CD4-positive, alpha-beta T cell treated with Interferon alpha-2 for 1 hour (primary cell): Measurements from ENCODE around the gene CD38.

Experiments used
- DNase-seq, 2 donors: peaks; one replicate each; pipeline ENCODE4 v3.0.0-alpha.2; 2020 to 2022

The CD38 gene

DNA sequence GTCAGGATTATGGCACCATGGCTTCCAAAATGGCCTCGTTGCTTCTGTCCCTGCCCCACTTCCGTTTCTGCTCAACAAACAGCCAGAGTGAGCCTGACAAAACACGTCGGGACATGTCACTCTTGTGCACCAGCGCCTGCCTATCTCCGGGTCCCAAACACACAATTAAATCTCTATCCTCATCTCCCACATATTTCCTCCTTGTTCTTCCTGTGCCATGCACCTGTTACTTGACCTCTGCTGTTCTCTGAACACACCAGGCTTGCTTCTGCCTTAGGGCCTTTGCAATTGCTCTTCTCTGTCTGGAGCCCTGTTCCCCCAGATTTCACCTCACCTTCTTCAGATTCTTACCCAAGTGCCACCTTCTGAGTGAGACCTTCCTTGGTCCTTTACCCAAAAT is 12.7 kb upstream of the CD38 start:
- no peak for DNase-seq

DNA sequence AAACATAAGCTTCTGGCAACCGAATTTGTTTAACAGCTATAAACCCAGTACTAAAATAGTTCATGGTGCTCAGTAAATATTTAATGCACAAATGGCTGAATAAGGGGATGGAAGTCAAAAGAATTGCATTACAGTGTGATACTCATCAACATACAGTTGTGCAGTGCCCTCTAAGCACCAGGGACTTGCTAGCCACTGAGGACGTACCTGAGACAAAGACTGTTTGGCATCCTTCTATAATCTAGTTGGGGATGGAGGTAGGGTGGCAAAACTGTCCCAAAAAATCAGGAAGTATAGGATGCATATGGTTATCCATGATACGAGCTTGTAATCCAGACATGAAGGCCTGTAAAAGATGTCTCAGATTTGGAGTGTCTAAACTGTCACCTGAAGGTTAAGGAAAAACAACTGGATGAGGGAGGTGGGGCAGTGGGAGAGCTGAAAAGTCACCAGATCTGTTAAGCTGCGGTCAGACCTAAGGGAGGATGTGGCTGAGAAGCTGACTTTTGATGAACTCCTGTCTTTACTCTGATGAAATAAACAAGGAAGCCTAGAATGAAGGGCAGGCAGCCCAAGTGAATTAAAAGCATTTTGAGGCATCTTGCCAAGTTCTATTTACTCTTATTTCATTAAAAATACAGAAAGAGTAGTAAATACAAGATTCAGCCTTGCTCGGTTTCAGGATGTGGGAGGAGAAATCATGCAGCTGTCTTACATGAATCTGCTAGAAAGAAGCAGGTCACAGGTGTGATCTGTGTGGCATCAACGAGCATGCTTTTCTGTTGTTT is 12.0 kb upstream of the CD38 start:
- DNase-seq: peak in 1 of 2 donors; percentile 61

DNA sequence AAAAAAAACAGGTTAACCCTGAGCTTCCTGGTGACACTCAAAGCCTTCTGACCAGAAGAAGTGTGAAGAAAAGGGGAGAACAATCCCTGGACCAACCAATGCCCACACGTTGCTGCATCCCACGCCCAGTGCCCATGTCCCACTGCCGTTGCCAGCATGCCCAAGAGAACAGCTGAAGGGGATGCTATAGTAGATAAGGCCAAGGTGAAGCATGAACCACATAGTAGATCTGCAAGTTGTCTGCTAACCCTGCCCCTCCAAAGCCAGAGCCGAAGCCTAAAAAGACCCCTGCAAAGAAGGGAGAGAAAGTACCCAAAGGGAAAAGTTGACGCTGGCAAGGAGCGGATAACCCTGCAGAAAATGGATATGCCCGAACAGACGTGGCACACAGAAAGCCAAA is 11.3 kb upstream of the CD38 start:
- DNase-seq: no peak

DNA sequence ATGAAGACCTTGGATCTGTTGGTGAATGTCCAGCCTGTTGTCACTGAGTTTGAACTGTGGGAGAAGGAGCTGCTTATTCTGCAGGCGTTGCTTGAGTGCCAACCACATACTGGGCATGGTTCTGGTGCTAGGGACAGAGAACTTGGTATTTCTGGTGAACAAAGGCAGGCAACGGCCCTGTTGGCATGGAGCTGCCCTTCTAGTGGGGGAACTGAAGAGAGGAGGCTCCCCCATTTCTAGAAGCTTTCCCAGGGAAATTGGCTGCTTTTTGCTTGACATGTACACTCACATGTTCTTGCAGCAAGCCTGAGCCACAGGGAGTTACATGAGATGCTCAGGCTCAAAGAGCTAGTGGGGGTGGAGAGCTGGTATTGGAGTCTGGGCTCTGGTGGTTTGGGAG is 8.9 kb upstream of the CD38 start:
- no peak for DNase-seq

DNA sequence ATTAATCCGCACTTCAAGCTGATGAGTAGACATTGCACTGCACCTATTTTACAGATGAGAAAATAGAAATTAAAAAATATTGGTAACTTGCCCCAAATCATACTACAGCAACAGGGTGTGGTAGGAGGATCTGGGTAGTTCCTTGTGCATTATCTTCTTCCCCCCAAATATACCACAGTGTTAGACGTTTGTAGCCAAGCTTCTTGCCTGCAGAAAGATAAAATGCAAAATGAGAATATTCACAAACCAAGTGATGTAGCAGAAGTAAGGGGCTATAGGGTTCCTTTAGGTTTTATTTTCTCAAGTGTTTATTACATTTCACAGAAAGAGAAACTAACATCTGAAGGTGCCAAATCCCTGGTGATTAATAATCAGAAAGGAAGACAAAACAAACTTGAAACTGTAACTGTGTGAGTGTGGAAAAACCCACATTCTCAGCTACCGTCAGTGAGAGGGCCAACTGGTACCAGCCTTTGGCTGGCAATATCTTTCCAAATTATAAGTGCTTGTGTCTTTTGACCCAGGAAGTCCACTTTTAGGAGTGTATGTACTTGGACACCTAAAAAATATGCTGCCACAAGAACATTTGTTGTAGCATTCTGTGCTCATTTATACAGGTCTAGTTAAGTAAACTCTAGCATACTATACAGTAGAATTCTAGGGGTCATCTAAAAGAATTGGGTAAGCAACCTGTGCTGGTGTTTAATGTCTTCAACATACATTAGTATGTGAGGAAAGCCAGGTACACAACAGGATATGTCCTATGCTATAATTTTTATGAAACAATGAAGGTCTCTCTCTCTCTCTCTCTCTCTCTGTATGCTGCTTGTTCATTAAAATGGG is 6.7 kb upstream of the CD38 start:
- DNase-seq: peak in 1 of 2 donors; percentile 44

DNA sequence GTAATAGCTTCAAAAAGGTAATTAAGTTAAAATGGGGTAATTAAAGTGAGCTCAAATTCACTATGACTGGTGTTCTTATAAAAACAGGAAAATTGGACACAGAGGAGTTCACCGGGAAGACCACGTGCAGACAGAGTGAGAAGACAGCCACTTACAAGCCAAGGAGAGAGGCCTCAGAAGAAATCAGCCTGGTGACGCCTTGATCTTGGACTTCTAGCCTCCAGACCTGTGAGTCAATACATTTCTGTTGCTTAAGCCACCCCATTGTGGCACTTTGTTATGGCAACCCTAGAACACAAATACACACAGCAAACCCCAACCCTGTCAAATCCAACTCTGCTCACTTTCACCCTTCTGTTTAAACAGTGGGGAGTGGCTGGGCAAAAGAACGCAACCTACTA is 4.1 kb upstream of the CD38 start:
- peak in 1 of 2 donors; percentile 22 for DNase-seq

DNA sequence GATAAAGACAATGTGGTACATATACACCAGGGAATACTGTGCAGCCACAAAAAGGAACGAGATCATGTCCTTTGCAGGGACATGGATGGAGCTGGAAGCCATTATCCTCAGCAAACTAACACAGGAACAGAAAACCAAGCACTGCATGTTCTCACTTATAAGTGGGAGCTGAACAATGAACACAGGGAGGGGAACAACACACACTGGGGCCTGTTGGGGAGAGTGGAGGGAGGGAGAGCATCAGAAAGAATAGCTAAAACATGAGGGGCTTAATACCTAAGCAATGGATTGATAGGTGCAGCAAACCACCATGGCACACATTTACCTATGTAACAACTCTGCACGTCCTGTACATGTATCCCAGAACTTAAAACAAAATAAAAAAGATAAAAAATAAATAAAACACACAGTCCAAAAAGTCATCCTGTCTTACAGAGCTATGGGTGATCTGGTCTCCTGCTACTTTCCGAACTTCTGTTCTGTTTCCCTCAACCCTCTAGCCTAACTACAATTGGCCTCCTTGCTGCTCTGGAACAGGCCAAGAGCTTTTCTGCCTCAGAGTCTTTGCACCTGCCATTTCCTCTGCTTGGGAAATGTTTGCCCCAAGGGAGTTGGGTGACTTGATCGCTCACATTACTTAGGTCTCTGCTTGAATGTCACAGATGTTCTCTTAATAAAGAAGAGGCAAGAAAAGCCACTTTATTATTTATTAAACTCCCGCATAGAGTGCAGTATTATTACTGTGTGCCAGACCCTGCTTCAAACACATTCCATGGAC is 1.1 kb upstream of the CD38 start:
- no peak for DNase-seq

DNA sequence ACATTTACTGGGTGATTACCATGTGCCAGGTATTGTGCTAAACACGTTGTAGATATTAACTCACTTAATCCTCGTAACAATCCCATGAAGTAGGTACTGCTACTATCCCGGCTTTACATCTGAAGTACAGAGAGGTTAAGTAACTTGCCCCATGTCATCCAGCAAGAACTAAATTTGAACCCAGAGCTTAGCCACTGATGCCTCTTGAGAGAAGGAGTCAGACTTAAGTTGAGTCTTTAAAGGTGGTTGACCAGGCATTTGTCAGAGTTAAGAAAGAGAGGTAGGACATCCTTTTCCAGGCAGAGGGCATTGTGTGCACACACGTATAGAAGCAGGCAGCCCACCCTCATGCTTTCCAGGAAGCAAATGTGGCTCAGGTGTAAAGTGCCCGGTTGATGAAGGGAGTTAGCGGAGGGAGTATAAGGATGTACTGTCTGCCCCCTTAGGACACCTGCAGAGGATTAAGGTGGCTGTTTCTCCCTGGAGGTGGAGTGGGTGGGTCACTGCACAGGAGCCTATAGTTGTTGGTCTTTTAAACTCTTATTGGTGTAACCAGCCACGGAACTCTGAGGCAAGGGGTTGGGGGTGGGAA is 335 bp upstream of the CD38 start:
- DNase-seq: peak in 1 of 2 donors; percentile 55

DNA sequence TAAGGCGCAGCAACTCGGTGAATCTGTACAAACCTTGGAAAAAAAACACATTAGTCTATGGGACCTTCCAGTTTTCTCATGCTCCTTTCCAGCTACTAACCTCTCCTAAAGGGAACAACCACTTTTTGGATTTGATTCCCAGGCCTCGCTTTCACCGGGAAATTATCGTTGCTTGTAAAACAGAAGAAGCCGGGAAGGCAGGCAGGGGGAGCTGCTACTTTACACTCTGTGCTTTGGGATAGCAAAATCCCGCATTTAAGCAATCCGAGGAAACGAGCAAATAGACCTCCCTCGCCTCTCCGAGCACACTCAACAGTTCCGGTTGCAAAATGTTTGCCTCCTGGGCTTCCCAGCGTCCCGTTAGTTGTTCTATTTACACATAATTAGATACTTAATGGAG is 1.2 kb downstream of the CD38 start:
- peak in 1 of 2 donors; percentile 10 for DNase-seq

DNA sequence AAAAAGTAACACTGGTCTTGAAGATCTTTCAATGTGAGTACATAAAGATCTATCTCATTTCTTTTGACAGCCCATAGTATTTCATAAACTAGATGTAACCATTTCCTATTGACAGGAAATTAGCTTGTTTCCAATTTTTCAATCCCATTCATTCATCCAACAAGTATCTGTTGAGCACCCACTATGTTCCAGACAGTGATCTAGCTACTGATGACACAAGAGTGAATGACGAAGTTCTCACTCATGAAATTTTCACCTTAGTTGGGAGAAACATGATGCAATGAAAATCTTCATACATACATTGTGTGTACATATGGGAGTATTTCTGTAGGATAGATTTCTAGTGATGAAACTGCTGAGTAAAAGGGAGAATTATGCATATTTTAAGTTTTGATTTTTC is 1.7 kb downstream of the CD38 start:
- DNase-seq: no peak

DNA sequence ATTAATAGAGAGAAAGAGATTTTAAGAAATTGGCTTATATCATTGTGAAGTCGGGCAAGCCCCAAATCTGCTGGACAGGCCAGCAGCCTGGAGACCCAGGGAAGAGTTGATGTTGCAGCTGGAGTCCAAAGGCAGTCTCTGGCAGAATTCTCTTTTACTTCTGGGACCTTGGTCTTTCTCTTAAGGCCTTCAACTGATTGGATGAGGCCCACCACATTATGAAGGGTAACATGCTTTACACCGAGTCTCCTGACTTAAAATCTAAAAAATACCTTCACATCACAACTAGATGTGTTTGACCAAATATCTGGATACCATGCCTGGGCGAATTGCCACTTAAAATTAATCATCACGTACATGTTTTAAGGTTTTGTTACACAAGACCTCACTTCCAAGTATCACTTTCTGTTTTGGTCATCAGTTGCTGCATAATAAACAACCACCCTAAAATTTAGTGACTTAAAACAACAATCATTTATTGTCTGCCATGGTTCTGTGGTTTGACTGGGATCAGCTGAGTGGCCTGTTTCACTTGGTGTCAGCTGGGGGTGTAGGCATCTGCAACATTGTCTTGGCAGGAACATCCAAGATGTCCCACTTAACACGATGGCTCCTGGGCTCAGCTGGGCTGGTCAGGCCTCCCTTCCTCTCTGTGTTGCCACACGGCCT is 3.4 kb downstream of the CD38 start:
- DNase-seq: peak in 1 of 2 donors; percentile 24

DNA sequence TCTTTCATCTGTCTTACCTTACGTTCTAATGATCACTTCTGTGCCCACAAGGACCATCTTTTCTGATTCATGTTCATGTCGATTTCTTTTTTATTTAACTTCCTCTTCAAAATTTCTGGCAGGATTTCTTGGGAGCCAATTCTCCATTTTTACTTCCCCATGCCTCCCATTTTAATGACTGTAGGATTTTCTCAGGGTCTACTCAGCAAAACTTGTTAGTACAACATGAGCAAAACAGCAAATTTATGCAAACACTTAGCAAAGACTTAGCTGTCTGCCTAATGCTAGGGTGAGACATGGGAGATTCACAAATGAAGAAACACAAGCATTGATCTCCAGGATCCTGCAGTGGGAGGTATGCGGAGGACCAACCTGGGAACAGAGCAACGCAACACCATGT is 5.5 kb downstream of the CD38 start:
- no peak for DNase-seq

DNA sequence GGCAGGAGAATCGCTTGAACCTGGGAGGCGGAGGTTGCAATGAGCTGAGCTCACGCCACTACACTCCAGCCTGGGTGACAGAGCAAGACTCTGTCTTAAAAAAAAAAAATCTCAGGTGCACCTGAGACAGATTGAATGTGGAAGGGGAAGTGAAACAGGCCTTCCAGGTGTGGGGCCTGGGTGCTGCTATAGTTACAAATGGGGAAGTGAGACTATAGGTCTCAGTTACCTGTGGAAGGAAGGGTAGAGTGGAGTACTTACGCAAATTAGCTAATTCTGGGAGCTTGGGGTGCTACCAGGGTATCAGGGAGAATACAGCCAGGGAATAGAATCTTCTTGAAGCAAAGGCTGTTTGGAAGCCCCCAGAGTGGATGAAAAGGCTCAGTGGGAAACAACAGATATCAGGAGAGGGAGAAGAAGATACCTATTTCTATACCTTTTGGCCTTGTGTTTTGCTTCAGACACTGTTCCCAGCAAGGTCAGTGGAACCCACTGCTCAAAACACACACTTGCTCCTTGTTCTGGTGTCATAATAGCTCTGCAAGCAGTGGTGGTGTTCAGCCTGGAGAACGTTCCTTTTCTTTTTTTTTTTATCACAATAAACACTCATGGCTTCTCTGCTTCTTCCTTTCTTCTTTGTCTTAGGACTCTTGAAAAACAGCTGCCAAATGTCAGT is 7.0 kb downstream of the CD38 start:
- peak in 1 of 2 donors; percentile 60 for DNase-seq

DNA sequence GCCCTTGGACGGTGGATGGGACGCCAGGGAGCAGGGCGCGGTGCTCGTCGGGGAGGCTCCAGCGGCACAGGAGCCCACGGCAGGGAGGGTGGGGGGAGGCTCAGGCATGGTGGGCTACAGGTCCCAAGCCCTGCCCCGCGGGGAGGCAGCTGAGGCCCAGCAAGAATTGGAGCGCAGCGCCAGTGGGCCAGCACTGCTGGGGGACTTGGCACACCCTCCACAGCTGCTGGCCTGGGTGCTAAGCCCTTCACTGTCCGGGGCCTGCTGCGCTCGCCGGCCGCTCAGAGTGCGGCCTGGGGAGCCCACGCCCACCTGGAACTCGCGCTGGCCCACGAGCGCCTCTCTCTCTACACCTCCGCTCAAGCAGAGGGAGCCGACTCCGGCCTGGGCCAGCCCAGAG is 8.6 kb downstream of the CD38 start:
- no peak for DNase-seq

DNA sequence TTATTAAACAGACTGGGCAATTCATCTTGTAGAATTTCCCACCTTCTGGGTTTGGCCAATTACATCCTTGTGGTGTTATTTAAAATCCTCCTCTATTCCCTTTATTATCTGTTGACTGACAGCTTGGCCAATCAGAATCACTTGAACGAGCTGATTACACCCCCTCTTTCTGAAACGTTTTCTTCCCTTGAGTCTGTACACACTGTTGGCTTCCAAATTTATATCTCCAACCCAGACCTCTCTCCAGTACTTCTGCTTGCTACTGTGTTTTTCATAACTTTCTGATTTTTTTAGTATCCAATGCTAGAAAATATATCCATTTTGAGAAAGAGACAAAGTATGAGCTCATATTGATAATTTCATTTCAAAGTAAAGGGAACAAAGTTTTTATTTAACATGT is 14.8 kb downstream of the CD38 start:
- DNase-seq: no peak

DNA sequence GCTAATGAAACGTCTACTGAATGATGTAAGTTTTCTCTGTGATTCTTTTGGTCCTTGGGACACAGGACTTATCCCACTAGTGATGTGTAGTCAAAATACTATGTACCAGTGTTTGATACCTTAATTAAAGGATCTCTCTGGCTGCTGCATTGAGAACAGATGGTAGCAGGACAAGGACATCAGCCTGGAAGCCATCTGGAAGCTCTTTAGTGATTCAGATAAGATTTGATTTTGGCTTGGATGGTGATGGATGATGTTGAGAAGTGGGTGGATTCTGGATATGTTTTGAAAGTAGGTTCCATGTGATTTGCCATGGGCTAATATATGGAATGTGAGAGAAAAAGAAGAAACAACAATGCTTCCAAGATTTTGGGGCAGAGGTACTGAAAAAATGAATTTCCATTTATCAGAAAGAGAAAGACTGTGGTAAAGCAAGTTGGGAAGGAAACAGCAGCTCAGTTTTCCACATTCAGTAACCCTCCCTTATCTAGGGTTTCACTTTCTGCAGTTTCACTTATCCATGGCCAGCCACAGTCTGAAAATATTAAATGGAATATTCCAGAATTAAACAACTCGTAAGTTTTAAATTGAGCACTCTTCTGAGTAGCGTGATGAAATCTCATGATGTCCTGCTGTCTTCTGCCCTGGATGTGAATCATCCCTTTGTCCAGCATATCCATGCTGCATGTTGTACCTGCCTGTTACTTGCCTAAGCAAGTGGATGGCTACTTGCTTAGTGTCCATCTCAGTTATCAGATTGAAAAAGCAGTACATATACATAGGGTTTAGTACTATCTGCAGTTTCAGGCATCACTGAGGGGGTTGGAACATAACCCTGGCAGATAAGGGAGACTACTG is 15.6 kb downstream of the CD38 start:
- no peak for DNase-seq

DNA sequence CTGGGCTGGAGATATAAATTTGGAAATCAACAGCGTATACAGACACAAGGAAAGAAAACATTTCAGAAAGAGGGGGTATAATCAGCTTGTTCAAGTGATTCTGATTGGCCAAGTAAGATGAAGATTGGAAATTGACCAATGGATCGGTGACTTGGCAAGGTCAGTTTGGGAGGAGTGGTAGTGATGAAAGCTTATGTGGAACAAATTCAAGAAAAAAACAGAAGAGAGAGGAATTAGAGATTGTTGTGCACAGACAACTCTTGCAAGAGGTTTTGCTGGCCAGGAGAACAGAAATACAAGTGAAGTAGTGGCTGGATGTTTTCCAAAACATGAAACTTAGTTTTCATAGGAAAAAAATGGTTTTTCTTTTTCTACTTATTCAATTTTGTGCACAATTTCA is 16.3 kb downstream of the CD38 start:
- DNase-seq: no peak

DNA sequence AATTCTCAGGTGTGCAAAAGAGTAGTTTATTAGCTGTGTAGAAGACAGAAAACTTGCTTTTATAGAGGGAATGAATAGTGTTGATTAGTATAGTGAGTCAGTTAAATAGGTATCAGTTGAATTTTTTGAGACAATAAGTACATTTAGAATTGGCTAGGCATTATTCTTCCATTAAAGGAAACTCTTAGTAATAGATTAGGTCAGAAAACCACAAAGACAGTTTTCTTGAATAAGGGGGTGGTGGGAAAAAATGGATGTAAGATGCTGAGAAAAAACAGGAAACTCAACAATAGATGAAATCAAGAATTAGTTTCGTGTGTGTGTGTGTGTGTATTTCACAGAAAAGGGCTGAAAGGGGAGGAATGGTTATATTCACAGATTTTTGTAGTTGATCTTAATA is 16.8 kb downstream of the CD38 start:
- DNase-seq: no peak

DNA sequence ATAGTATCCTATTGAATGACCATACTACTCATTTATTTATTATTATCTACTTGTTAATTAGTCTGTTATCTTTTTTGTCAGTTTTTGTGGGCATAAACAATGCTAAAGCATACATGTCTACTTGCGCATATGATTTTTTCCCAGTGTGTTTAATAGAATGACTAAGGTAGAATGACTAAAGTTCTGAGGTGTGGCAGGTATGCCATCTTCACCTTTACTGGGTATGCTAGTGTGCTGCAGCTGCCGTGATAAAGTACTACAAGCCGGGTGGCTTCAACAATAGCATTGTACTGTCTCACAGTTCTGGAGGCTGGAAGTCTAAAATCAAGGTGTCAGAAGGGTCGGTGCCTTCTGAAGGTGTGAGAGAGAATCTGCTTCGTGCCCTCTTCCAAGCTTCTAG is 19.2 kb downstream of the CD38 start:
- DNase-seq: no peak

DNA sequence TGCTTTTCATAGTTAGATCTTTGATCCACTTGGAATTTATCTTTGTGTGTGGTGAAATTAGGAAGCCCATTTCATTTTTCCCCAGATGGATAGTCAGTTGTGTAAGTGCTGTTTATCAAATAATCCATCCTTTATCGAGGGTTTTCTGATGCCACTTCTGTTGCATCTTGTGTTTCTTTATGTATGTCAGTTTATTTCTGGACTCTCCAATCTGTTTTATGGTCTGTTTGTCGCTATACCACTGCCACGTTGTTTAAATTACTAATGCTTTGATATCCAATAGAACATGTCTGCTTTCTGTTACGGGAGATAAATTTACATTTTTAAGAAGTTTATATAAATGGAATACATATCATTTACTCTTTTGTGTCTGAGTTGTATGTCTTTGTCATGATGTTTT is 21.0 kb downstream of the CD38 start:
- no peak for DNase-seq

DNA sequence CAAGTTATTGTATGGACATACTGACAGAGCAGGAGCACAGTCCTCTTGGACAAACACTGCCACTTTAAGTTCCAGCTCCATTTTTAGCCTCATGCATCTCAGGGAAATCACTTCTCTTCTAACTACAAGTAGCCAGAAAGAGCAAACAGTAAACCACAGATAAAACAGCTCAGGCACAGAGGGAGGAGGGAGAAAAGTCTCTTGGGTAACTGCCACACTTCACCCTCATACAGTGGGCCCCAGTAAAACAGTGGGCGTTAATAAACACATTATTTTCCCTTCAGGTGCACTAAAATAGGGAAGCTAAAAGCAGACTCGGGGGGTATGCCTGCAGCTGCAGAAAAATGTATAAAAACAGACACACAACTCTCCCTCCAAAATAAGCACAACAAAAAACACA is 21.6 kb downstream of the CD38 start:
- no peak for DNase-seq
